NCI-H748 (cell line): ENCODE results near the gene MINK1.

Source experiments
- DNase-seq: peaks from one replicate; lab custom pipeline; 2025; ENCODE audit not compliant: unreplicated experiment; lab: John Stamatoyannopoulos, UW

MINK1 gene

DNA sequence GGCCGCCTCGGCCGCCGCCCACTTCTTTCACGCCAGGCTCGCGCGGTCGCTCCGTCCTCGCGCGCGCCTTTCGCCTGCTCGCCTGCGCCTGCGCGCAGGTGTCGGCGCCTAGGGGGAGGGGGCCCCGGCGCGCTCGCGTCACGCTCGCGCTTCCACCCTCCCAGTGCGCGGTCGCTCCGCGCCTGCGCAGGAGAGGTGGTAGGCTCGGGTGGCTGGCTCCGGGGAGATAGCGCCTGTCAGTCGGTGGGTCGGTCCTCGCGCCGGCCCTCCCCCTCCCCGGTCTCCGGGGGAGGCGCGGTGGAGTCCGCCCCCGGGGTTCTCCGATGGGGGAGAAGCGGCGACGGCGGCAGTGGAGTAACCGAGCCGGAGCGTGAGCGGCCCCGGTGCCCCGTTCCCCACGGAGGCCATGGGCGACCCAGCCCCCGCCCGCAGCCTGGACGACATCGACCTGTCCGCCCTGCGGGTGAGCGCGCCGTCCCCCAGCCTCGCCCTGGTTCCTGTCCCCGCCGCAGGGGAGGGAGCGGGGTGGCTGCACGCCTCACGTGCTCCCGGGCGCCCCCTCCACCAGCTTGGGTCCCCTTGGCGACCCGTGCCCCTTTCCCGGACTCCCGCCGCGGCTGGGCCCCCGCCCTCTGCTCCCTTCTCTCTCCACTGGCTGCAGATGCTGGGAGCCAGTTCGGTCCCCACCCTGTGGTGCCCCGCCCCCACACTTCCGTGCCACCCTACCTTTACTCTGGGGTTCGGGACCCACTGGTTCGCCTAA lies at the start of gene MINK1:
Gene MINK1 (plus strand): TSS at position 163 of the 763 bp plus-strand sequence. CDS start 244 bp downstream, at position 407.
- peak; percentile 97 for DNase-seq

DNA sequence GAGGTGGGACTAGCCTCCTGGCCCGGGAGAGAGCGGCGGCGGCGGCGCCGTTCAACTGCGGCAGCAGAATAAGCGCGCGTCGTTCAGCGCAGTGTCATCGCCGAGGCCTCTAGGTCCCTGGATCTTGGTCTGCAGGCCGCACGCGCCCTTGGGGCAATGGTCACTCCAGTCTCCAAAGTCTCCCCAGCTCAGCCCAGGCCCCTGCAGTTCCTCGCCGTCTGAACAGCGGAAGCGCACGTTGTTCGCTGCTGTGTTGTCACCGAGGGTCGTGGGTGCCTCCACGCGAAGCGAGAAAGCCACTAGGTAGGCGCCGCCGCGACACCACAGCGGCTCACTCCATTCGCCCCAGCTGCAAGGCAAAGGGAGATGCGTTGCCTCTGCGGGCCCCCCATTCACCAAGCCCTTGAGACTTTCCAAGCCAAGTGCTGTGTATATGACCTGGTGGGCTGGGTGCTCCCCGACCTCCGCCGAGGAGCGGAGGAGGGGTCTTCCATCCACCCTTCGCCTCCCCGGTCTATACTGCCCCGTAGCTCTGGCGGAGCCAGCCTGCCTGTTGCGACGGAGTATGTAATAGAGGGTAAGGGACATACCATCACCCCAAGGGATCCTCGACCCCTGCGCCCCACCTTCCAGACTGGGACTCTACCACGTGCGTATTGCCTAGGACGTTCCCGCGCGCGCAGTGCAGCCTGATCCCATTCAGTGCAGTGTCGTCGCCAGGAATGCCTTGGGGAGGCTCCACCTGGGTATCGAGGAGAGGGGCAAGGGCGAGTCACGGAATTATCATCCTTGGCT lies 47.6 kb upstream of the MINK1 start:
- DNase-seq, result no peak

DNA sequence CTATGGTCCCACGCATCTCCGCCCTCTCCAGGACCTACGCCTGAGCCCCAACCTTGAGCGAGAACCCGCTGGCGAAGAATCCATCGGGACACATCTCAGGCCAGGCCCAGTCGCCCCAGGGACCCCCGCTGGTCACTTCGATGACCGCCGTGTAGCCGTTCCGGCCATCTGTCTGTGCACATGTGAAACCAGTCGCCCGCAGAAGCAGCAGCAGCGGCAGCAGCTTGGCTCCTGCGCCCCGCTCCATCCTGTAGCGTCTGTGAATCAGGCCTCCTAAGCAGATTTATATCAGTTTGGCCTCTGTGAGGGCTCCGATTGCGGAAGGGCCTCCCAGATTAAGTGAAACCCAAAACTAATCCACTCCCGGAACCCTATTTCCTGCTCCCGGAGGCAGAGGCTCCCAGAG lies 47.0 kb upstream of the MINK1 start, which contains the start of gene VMO1:
Gene VMO1 (minus strand): TSS at position 259 of the 406 bp plus-strand sequence. CDS start 12 bp downstream, at position 247.
- no peak for DNase-seq

DNA sequence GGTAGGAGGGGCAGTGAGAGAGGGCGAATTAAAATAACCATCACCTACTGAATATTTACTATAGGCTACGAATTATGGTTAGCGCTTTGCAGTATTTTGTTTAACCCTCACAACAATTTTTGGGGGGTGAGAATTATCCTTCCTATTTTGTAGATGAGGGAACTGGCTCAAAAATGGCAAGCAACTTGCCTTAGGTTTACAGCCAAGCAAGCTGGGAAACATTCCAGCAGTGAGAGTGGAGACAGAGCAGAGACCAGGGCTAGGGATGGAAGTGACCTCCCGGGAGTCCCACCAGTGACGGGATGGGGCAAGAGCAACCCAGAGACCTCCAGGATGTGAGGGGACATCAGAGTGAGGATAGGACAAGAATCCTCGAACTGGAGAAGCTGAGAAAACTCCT lies 46.6 kb upstream of the MINK1 start:
- no peak for DNase-seq

DNA sequence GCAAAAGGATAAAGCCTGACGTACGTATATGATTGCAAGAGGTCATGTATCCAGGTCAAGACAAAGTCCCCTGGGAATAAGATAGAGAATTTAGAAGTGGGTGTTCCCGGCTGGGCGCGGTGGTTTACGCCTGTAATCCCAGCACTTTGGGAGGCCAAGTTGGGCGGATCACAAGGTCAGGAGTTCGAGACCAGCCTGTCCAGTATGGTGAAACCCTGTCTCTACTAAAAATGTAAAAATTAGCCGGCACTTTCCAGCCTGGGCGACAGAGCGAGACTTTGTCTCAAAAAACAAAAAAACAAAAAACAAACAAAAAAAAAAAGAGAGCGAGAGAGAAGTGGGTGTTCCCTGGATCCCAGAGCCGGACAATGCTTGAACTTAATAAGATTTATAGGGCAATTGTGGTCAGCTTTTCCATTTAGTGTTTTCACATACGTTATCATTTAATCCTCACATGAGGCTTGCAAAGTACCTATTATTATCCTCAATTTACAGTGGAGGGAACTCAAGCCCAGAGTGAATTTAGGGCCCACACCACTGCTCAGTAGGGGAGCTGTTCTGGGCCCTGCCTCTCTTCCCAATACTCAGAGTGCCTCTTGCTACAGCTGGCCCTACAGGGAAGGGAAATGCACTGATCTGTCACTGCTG lies 44.9 kb upstream of the MINK1 start:
- DNase-seq, result no peak

DNA sequence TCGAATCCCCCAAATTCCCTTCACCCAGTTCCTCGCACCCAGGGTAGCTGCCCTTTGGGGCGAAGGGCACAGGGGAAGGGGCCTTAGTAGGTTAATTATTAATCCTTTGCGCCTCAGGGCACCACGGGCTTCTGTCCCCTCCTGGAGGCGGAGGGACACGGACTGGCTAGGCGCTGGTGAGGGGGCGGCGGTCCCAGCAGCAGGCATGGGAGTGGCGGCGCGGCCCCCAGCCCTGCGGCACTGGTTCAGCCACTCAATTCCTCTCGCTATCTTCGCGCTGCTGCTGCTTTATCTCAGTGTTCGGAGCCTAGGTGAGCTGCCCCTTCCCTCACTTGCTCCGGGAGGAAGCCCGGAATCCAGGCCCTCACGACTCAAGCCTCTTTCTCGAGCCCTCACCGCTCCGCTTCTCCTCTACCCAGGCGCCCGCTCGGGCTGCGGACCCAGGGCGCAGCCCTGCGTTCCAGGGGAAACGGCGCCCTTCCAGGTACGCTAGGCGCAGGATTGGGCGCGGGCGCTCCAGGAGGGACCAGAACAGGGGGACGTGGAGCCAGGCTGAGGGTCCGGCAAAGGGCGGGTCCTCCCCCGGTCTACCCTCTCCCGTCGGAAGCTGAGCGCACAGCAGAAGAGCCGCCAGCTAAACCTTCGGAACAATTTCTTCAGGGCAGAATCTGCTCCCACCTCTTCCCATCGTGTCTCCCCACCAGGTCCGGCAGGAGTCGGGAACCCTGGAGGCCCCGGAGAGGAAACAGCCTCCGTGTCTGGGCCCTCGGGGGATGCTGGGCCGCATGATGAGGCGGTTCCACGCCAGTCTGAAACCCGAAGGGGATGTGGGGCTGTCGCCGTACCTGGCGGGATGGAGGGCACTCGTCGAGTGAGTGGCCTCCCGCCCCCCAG lies 44.1 kb upstream of the MINK1 start, which contains the start of gene GLTPD2:
Gene GLTPD2 (plus strand): TSS at position 158 of the 894 bp plus-strand sequence. CDS start 48 bp downstream, at position 206.
- DNase-seq, result peak; percentile 62

DNA sequence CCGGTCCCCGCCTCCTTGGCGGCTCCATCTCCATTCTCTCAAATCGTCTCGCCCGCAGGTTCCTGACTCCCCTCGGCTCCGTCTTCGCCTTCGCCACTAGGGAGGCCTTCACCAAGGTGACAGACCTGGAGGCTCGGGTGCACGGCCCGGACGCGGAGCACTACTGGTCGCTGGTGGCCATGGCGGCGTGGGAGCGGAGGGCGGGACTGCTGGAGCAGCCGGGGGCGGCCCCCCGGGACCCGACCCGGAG lies 43.5 kb upstream of the MINK1 start:
- DNase-seq, result no peak

DNA sequence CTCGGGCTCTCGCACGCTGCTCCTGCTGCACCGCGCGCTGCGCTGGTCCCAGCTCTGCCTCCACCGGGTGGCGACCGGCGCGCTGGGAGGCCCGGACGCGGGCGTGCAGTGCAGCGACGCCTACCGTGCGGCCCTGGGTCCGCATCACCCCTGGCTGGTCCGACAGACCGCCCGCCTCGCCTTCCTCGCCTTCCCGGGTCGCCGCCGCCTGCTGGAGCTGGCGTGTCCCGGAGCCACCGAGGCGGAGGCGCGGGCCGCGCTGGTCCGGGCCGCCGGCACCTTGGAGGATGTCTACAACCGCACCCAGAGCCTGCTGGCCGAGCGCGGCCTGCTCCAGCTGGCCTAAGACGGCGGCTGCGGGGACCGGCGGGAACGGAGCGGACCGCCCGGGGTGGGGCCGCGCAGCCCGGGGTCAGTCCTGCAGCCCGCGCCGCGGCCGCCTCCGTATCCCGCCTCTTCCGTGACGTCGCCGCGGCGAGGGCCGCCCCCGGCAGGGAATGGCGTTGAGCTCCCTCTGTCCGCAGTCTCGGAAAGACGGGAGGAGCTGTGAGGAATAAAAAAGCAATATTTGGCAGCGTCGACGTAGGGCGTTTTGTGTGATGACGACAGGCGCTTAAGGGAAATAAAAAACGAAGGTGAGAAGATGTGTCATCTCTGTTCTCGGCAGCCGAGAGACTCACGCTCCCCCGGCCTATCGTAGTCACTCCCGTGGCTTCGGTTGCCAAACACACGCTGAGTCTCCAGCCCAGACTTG lies 43.0 kb upstream of the MINK1 start:
- DNase-seq, result peak; percentile 88

DNA sequence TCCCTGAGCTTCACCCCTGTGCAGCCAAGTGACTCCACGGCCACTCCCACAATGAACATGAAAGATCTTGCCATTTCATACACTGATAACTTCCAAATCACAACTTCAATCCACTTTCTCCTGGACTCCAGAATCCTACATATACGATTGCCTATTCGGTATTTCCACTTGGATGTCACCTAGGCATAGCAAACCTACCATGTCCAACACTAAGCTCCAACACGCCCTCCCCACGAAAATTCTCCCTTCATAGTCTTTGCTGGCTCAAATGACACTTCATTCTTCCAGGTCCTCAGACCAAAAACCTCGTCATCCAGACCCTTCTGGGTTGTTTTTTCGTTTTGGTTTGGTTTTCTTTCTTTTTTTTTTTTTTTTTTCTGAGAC lies 42.4 kb upstream of the MINK1 start:
- no peak for DNase-seq

DNA sequence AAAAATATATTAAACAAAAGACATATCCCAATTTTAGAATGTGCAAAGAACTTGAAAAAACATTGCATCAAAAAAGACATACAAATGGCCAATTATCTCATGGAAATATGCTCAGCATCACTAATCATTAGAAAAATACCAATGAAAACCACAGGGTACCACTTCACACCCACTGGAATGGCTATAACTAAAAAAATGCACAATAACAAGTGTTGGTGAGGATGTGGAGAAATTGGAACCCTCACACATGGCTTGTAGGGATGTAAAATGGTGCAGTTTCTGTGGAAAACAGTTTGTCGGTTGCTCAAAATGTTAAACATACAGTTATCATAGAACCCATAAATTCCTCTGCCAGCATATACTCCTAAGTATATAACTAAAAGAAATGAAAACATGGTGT lies 38.0 kb upstream of the MINK1 start:
- no peak for DNase-seq

DNA sequence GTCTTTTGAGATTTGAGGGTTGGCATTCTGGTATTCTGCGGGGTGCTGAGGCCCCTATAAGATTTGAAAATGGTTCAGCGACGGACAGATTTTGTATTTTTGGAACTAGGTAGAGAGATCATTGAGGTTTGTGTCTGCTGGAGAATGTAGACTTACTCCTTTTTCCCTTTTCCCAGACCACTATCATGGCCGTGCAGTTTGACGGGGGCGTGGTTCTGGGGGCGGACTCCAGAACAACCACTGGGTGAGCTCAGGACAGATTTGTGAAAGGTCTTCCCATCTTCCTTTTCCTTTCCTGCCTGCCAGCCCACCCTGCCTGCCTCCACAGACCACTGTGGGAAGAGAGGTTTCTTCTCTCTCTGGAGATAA lies 36.6 kb upstream of the MINK1 start:
- DNase-seq, result peak; percentile 56

DNA sequence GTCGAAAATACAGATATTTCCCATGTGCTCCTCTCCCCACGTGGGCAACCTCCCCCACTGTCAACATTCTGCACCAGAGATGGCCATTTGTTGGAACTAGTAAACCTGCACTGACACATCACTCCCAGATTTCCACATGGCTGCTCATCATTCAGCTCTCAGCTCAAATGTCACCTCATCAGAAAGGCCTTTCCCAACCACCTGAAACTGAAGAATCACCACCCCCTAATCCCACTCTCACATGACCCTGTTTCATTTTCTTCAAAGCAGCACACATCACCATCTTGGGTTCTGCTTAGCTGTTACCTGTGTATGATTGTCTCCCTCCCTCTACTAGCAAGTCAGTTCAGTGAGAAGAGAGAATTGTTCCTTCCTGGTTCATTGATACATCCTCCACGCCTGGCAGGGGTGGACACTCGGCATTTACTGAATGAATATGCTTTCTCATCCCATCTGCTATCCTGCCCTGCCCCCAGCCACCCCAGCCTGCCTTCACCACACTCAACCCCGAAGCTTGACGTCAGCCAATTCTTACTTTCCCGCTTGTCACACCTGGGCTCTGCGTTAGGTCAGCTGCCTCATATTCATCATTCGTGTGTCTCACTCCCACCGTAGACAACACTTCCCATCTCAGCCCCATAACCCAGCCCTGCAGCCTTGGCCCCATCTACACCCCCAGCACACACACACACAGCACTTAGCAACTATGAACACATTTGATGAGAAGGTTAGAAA lies 32.5 kb upstream of the MINK1 start:
- no peak for DNase-seq

DNA sequence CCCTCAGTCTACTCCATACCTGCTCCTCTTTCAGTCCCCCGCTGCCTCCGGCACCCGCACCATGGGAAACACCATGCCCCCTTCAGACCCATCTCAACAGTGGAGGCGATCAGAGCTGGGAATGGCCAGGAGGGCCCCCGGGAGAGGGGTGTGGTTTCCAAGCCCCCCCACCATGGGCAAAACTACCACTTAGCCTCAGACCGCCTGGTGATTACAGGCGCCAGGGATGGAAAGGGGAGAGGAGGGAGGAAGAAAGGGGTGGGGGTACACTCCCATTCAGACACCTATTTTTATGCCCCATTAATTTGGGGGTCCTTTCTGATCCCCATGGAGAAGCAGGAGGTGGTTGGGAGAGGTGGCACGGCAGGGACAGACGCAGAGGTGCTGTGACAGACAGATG lies 30.9 kb upstream of the MINK1 start, which contains the start of gene C17orf114:
Gene C17orf114 (minus strand): TSS at position 101 of the 400 bp plus-strand sequence.
- no peak for DNase-seq

DNA sequence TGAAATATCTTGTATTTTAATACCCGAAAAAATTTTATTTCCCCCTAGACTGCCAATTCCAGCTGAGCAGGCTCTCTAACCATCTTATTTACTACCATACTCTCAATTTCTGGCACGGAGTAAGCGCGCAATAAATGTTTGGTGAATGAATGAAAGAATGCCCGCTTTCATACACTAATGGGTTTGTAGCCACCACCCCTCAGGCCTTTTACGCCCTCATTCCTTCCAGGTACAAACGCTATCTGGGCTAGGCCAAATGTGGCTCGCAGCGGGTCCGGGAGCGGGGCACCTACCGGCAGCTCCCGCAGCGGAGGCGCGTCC lies 26.7 kb upstream of the MINK1 start:
- DNase-seq, result peak; percentile 72

DNA sequence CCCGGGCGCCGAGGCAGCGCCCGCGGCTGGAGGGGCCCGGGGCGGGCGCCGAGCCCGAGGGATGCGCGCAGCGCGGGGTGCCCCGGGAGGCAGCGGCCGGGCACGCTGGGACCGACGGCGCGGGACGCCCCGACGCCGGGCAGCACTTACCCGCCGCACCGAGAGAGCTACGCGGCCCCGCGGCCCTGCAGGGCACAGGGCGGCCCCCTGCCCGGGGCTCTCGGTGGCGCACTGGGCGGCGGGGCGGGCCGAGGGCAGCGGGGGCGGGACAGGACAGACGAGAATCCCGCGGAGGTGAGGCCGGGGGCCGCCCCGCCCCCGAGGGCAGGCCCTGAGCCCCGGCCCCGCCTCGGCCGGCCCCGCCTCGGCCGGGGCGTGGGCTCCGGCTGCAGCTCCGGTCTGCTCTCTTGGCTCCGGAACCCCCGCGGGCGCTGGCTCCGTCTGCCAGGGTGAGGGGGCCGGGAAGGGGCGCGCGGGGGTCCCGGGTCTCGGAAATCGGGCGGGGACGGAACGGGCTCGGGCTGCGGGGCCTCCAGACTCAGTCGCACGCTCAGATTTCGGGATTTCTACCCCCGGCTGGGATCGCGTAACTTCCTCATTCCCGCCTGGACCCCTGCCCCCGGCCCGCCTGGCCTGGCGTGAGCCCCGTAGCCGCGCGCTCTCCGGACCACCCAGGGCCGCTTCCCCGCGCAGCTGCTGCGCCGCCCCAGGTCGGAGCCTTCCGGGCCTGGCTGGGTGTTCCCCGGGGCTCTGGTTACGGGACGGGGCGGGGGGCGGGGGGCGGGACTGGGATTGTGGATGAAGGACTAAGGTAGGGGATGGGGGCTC lies 26.1 kb upstream of the MINK1 start, which contains the start of gene PLD2:
Gene PLD2 (plus strand): TSS at position 376 of the 828 bp plus-strand sequence. CDS start 621 bp downstream, outside the sequence.
- peak; percentile 92 for DNase-seq

DNA sequence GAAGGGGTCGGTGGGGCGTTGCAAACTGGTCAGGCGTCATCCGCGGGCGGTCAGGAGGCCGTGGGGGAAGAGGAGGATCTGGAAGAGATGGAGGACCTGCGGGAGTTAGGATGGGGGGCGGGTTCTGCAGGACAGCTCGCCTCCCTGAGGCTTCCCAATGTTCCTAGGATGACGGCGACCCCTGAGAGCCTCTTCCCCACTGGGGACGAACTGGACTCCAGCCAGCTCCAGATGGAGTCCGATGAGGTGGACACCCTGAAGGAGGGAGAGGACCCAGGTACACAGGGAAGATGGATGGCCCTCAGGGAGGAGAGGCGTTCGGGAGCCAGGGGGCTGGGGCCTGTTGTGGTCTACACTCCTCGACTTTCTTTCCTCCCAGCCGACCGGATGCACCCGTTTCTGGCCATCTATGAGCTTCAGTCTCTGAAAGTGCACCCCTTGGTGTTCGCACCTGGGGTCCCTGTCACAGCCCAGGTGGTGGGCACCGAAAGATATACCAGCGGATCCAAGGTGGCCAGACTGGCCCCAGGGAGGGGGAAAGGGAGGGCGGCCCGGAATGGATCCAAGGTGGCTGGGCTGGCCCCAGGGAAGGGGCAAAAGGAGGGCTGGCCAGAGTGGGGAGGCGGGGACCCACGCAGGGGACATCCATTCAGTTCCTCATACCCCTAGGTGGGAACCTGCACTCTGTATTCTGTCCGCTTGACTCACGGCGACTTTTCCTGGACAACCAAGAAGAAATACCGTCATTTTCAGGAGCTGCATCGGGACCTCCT lies 25.3 kb upstream of the MINK1 start:
- no peak for DNase-seq

DNA sequence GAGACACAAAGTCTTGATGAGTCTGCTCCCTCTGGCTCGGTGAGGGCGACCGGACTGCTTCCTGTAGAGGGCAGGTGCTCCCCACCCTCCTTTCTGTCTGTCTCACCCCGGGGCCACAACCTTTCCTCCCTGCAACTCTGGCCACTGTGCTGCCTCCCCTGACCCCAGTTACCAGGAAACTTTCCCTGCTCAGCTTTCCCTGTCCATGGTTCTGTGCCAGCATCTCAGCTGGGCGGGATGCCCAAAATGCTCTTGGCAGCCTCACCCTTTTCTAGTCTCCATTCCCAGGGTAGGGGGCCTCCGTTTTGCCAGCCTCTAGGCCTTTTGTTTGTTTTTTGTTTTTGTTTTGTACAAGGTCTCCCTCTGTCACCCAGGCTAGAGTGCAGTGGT lies 24.8 kb upstream of the MINK1 start:
- no peak for DNase-seq
